ENCODE results near the gene CPA4.

DNA sequence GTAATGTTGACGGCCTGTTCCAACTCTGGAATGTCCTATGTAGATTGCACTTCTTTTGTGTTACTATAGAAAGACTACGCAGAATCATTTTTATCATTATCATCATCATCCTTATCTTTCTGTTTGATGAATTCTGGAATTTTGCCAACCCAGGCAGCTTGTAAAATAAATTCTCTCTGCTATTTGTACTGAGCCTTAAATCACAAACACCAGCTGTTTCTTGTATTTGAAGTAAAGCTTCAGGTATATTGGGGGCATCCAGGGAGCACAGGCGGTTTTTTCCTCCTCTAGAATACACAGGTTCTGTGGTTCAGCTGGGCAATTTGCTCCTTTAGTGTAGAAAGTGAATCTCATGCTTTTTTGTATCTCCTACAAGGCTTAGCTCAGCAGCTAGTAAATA is 36.7 kb downstream of the CPA4 start:
- TF ChIP-seq, protein P1, sequence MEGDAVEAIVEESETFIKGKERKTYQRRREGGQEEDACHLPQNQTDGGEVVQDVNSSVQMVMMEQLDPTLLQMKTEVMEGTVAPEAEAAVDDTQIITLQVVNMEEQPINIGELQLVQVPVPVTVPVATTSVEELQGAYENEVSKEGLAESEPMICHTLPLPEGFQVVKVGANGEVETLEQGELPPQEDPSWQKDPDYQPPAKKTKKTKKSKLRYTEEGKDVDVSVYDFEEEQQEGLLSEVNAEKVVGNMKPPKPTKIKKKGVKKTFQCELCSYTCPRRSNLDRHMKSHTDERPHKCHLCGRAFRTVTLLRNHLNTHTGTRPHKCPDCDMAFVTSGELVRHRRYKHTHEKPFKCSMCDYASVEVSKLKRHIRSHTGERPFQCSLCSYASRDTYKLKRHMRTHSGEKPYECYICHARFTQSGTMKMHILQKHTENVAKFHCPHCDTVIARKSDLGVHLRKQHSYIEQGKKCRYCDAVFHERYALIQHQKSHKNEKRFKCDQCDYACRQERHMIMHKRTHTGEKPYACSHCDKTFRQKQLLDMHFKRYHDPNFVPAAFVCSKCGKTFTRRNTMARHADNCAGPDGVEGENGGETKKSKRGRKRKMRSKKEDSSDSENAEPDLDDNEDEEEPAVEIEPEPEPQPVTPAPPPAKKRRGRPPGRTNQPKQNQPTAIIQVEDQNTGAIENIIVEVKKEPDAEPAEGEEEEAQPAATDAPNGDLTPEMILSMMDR (IDR thresholded peaks at IDR 0.05), result no peak
- no peak for TF ChIP-seq POLR2AphosphoS5 (IDR thresholded peaks at IDR 0.05)

Measured in suprapubic skin (tissue), 3 donors.